HepG2 (cell line): Measurements from ENCODE around the gene CDC42SE1. TPM values are rescaled to one million over a fixed set of nuclear protein-coding genes. Genes with fewer than 3 reads are reported as not detected.
A peak's percentile ranks its signal among the peaks of the same experiment; 100 is the strongest.

Experiments
- FOXA1 ChIP-seq, 2 experiments: fragments of 450-650 bp in 1 of 2; sonication (generic) in 1 of 2; formaldehyde crosslinking in 1 of 2; IDR thresholded peaks; 2 replicates each; pipeline versions ENCODE4 v1.4.0 to v1.6.1; 2016 to 2020; ENCODE audit warnings: missing genetic modification reagents in 1 of 2
- FOXK1 ChIP-seq: sonication (generic); formaldehyde crosslinking; IDR thresholded peaks from 2 replicates; pipeline ENCODE4 v1.4.0; 2020; ENCODE audit warnings: low read depth, missing genetic modification reagents, borderline replicate concordance
- NR2C2 ChIP-seq: sonication (generic); formaldehyde crosslinking; IDR thresholded peaks from 2 replicates; pipeline ENCODE4 v1.4.0; 2020; ENCODE audit warnings: missing genetic modification reagents, mild to moderate bottlenecking, moderate library complexity, borderline replicate concordance
- PLRG1 ChIP-seq: fragments of 450-650 bp; conservative IDR thresholded peaks from 2 replicates; pipeline ENCODE4 v1.6.1; 2016
- RAD51 ChIP-seq: fragments of 450-650 bp; IDR thresholded peaks from 2 replicates; pipeline ENCODE4 v1.6.1; 2016; ENCODE audit warnings: borderline replicate concordance
- SIX4 ChIP-seq: sonication (generic); formaldehyde crosslinking; IDR thresholded peaks from 2 replicates; pipeline ENCODE4 v1.4.0; 2020; ENCODE audit warnings: missing genetic modification reagents
- SNAI1 ChIP-seq: sonication (generic); formaldehyde crosslinking; IDR thresholded peaks from 2 replicates; pipeline ENCODE4 v1.5.0; 2020; ENCODE audit warnings: mild to moderate bottlenecking, missing genetic modification reagents, borderline replicate concordance
- STAG1 ChIP-seq: sonication (generic); formaldehyde crosslinking; IDR thresholded peaks from 2 replicates; pipeline ENCODE4 v1.4.0; 2020; ENCODE audit warnings: missing genetic modification reagents
- TP53 ChIP-seq: sonication (generic); formaldehyde crosslinking; conservative IDR thresholded peaks from 2 replicates; pipeline ENCODE4 v1.4.0; 2020; ENCODE audit warnings: missing genetic modification reagents
- ZFP36 ChIP-seq: fragments of 150-350 bp; IDR thresholded peaks from 2 replicates; pipeline ENCODE4 v1.6.1; 2018; ENCODE audit warnings: borderline replicate concordance, low read length, low read depth; ENCODE audit not compliant: partially characterized antibody
- ZNF274 ChIP-seq: sonication (generic); formaldehyde crosslinking; IDR thresholded peaks from 2 replicates; pipeline ENCODE4 v1.5.1; 2020; ENCODE audit warnings: mild to moderate bottlenecking, missing genetic modification reagents
- ZNF383 ChIP-seq: sonication (generic); formaldehyde crosslinking; IDR thresholded peaks from 2 replicates; pipeline ENCODE4 v1.4.0; 2020; ENCODE audit warnings: missing genetic modification reagents, mild to moderate bottlenecking, borderline replicate concordance
- ZNF672 ChIP-seq: sonication (generic); formaldehyde crosslinking; IDR thresholded peaks from 2 replicates; pipeline ENCODE4 v1.8.1; 2022; ENCODE audit warnings: missing genetic modification reagents
- ZNF891 ChIP-seq: sonication (generic); formaldehyde crosslinking; IDR thresholded peaks from 2 replicates; pipeline ENCODE4 v1.5.0; 2020; ENCODE audit warnings: mild to moderate bottlenecking, missing genetic modification reagents
- polyA plus RNA-seq, 8 experiments: library from polyadenylated mRNA; depleted of rRNA in 3 of 8; stranded (reverse) in 7 of 8; unstranded in 1 of 8; fragments of >200 nt; fragmentation: Illumina TruSeq in 4 of 8; extraction: Trizol in 4 of 8; gene quantifications; 2 replicates each; pipeline versions ENCODE4 v1.2.1 to v1.2.3, GENCODE V29; 2011 to 2016; ENCODE audit warnings: low read depth in 4 of 8, missing spikeins in 1 of 8, mixed read lengths in 1 of 8; ENCODE audit not compliant: insufficient read depth in 1 of 8
- total RNA-seq, 5 experiments: library from RNA; depleted of rRNA; stranded (reverse); fragments of >200 nt; fragmentation: Illumina TruSeq; extraction: Trizol; gene quantifications; 2 replicates each; pipeline ENCODE4 v1.2.3, GENCODE V29; 2016; ENCODE audit warnings: low read depth in 1 of 5
- TF ChIP-seq, protein P1 (sequence below), 2 experiments: sonication (generic) in 1 of 2; formaldehyde crosslinking in 1 of 2; IDR thresholded peaks; 2 replicates each; pipeline versions ENCODE4 v1.6.1 to v1.9.0; 2014 to 2022; ENCODE audit warnings: antibody characterized with exemption in 1 of 2, borderline replicate concordance in 1 of 2, inconsistent platforms in 1 of 2, low read depth in 1 of 2, missing genetic modification reagents in 1 of 2
- TF ChIP-seq, protein P2 (sequence below): sonication (generic); formaldehyde crosslinking; IDR thresholded peaks from 2 replicates; pipeline ENCODE4 v1.4.0; 2020; ENCODE audit warnings: missing genetic modification reagents
- TF ChIP-seq, protein P3 (sequence below): sonication (generic); formaldehyde crosslinking; IDR thresholded peaks from 2 replicates; pipeline ENCODE4 v1.8.0; 2022; ENCODE audit warnings: missing genetic modification reagents, mild to moderate bottlenecking, inconsistent platforms, borderline replicate concordance
- TF ChIP-seq, protein P4 (sequence below): IDR thresholded peaks from 2 replicates; pipeline ENCODE4 v1.6.1; 2012; ENCODE audit warnings: inconsistent platforms

The CDC42SE1 gene
- total and polyA plus RNA-seq, 2 of the 13 experiments (the other 11 are each of a cell fraction or from before 2014, with no cell fraction given): 17.6 to 17.9 TPM

DNA sequence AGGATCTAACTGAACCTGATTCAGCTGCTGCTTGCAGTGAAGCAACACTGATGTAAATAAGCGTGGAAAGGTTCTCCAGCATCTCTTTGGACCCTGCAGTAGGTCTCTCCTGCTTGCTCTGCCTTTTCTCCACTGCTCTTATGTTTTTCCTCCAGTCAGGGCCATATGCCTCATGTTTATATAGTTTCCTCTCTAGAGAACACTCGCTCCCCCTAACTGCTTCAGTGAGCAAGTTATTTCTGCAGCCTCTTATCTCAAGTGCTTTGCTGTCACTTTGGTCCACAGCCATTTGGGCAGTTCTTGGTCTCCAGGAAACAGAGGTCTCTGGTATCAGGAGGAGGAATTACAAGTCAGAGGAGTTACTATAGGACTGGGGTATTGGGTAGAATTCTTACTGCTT is 45.9 kb downstream of the CDC42SE1 start (continued):
- no peak for TF ChIP-seq ZNF274 (CRISPR knock-in tag)
- TF ChIP-seq NR2C2: no peak
- TF ChIP-seq SIX4: no peak
- no peak for TF ChIP-seq PLRG1
- TF ChIP-seq, protein P1, sequence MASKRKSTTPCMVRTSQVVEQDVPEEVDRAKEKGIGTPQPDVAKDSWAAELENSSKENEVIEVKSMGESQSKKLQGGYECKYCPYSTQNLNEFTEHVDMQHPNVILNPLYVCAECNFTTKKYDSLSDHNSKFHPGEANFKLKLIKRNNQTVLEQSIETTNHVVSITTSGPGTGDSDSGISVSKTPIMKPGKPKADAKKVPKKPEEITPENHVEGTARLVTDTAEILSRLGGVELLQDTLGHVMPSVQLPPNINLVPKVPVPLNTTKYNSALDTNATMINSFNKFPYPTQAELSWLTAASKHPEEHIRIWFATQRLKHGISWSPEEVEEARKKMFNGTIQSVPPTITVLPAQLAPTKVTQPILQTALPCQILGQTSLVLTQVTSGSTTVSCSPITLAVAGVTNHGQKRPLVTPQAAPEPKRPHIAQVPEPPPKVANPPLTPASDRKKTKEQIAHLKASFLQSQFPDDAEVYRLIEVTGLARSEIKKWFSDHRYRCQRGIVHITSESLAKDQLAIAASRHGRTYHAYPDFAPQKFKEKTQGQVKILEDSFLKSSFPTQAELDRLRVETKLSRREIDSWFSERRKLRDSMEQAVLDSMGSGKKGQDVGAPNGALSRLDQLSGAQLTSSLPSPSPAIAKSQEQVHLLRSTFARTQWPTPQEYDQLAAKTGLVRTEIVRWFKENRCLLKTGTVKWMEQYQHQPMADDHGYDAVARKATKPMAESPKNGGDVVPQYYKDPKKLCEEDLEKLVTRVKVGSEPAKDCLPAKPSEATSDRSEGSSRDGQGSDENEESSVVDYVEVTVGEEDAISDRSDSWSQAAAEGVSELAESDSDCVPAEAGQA (IDR thresholded peaks at IDR 0.05; ENCODE audit: low read depth): no peak
- TF ChIP-seq, protein P1 (CRISPR knock-in tag; IDR thresholded peaks at IDR 0.05; ENCODE audit: borderline replicate concordance): no peak
- no peak for TF ChIP-seq ZFP36
- TF ChIP-seq, protein P2, sequence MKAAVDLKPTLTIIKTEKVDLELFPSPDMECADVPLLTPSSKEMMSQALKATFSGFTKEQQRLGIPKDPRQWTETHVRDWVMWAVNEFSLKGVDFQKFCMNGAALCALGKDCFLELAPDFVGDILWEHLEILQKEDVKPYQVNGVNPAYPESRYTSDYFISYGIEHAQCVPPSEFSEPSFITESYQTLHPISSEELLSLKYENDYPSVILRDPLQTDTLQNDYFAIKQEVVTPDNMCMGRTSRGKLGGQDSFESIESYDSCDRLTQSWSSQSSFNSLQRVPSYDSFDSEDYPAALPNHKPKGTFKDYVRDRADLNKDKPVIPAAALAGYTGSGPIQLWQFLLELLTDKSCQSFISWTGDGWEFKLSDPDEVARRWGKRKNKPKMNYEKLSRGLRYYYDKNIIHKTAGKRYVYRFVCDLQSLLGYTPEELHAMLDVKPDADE (CRISPR knock-in tag): no peak
- no peak for TF ChIP-seq ZNF383 (CRISPR knock-in tag)
- TF ChIP-seq SNAI1 (CRISPR knock-in tag): no peak
- TF ChIP-seq FOXA1 (IDR thresholded peaks at IDR 0.05): no peak
- TF ChIP-seq FOXA1 (CRISPR knock-in tag; IDR thresholded peaks at IDR 0.05): peak; percentile 47
- TF ChIP-seq RAD51: no peak
- TF ChIP-seq TP53 (CRISPR knock-in tag): no peak
- TF ChIP-seq ZNF891 (CRISPR knock-in tag): no peak
- TF ChIP-seq STAG1 (CRISPR knock-in tag): 0 out of 2 replicates have a peak, but pooled peaks have one; percentile 4
- TF ChIP-seq FOXK1 (CRISPR knock-in tag): no peak; the same call in 1 of the 2 replicates
- TF ChIP-seq, protein P3, sequence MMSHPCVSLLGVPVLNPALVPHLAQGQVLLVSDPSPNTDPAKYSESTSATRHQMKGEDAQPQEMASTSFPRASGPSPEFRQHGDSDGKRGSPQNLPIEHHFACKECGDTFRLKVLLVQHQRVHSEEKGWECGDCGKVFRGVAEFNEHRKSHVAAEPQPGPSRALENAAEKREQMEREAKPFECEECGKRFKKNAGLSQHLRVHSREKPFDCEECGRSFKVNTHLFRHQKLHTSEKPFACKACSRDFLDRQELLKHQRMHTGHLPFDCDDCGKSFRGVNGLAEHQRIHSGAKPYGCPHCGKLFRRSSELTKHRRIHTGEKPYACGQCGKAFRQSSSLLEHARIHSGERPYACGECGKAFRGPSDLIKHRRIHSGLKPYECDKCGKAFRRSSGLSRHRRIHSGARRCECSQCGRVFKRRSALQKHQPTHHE (CRISPR knock-in tag): no peak
- no peak for TF ChIP-seq ZNF672 (CRISPR knock-in tag)
- TF ChIP-seq, protein P4, sequence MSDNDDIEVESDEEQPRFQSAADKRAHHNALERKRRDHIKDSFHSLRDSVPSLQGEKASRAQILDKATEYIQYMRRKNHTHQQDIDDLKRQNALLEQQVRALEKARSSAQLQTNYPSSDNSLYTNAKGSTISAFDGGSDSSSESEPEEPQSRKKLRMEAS: no peak; the same call in 1 of the 2 replicates
